SK-N-SH (cell line): ENCODE data around the gene SPRY2. TPM values are rescaled to one million over a fixed set of nuclear protein-coding genes. Genes with fewer than 3 reads are reported as not detected.
A peak's percentile ranks its signal among the peaks of the same experiment; 100 is the strongest.

Experiments used
- CTCF ChIA-PET: fragments of 300-600, 350-600 bp; formaldehyde crosslinking; extraction: SDS; loops from one replicate; lab custom pipeline; 2021; lab: Yijun Ruan, JAX
- POLR2A ChIA-PET: fragments of 350-600 bp; sonication (Branson Sonifier 250); formaldehyde crosslinking; extraction: SDS; loops from one replicate; lab custom pipeline; 2020; ENCODE audit warnings: antibody characterized with exemption, inconsistent platforms; lab: Yijun Ruan, JAX
- DNase-seq: peaks from one replicate; pipeline ENCODE4 v3.0.0; 2012
- H2AFZ ChIP-seq: fragments of 200-600 bp; sonication (generic); 2 replicates; pipeline ENCODE4 v1.8.1; 2016; ENCODE audit warnings: antibody characterized with exemption, mild to moderate bottlenecking, low read depth
- H3F3A ChIP-seq: fragments of 200-600 bp; sonication (generic); replicated peaks from 2 replicates; pipeline ENCODE3; 2016; ENCODE audit warnings: antibody characterized with exemption, mild to moderate bottlenecking; ENCODE audit not compliant: insufficient read depth
- H3K27ac ChIP-seq, 2 experiments: fragments of 200-500 bp in 1 of 2; fragments of 200-600 bp in 1 of 2; sonication (Bioruptor generic) in 1 of 2; sonication (generic), shearing (Covaris generic) in 1 of 2; 2 replicates each; pipeline versions ENCODE4 v1.5.1 to v1.6.1; 2014 to 2016; ENCODE audit warnings: low read depth in 2 of 2, inconsistent platforms in 1 of 2, low read length in 1 of 2, mild to moderate bottlenecking in 1 of 2, mixed read lengths in 1 of 2
- H3K27me3 ChIP-seq: fragments of 200-600 bp; sonication (generic), shearing (Covaris generic); 2 replicates; pipeline ENCODE4 v1.6.1; 2016; ENCODE audit warnings: mixed run types; ENCODE audit not compliant: insufficient read depth
- H3K36me3 ChIP-seq, 2 experiments: fragments of 200-500 bp in 1 of 2; fragments of 200-600 bp in 1 of 2; sonication (Bioruptor generic) in 1 of 2; sonication (generic) in 1 of 2; replicated peaks in 1 of 2; 2 replicates each; pipeline versions ENCODE3 to v1.5.1; 2014 to 2016; ENCODE audit warnings: low read length in 1 of 2, mild to moderate bottlenecking in 1 of 2; ENCODE audit not compliant: insufficient read depth in 2 of 2, control insufficient read depth in 1 of 2
- H3K4me1 ChIP-seq, 2 experiments: fragments of 200-500 bp in 1 of 2; fragments of 200-600 bp in 1 of 2; sonication (Bioruptor generic) in 1 of 2; sonication (generic), shearing (Covaris generic) in 1 of 2; 2 replicates each; pipeline versions ENCODE4 v1.5.1 to v1.6.1; 2014 to 2016; ENCODE audit warnings: low read depth in 1 of 2, low read length in 1 of 2, mixed run types in 1 of 2; ENCODE audit not compliant: insufficient read depth in 2 of 2, control insufficient read depth in 1 of 2
- H3K4me2 ChIP-seq: fragments of 200-600 bp; sonication (generic), shearing (Covaris generic); 2 replicates; pipeline ENCODE4 v1.6.1; 2017; ENCODE audit warnings: mixed run types
- H3K4me3 ChIP-seq, 2 experiments: fragments of 200-500 bp in 1 of 2; fragments of 200-600 bp in 1 of 2; sonication (Bioruptor generic) in 1 of 2; sonication (generic), shearing (Covaris generic) in 1 of 2; 2 replicates each; pipeline versions ENCODE4 v1.5.1 to v1.8.1; 2014 to 2016; ENCODE audit warnings: low read depth in 2 of 2, inconsistent platforms in 1 of 2, low read length in 1 of 2, mild to moderate bottlenecking in 1 of 2, mixed read lengths in 1 of 2, moderate library complexity in 1 of 2
- H3K79me2 ChIP-seq: fragments of 200-600 bp; sonication (generic); 2 replicates; pipeline ENCODE4 v1.8.1; 2017; ENCODE audit warnings: mild to moderate bottlenecking; ENCODE audit not compliant: insufficient read depth
- H3K9ac ChIP-seq: fragments of 200-600 bp; sonication (generic); 2 replicates; pipeline ENCODE4 v1.6.1; 2017; ENCODE audit warnings: mixed run types
- H3K9me2 ChIP-seq: fragments of 200-600 bp; sonication (generic); 2 replicates; pipeline ENCODE4 v1.6.1; 2017; ENCODE audit warnings: mixed run types
- H3K9me3 ChIP-seq: fragments of 200-600 bp; sonication (generic); 2 replicates; pipeline ENCODE4 v1.6.1; 2017; ENCODE audit warnings: mixed run types, mild to moderate bottlenecking, moderate library complexity
- H4K20me1 ChIP-seq: fragments of 200-600 bp; sonication (generic); 2 replicates; pipeline ENCODE4 v1.6.1; 2017; ENCODE audit warnings: mild to moderate bottlenecking, mixed run types; ENCODE audit not compliant: insufficient read depth
- FOSL2 ChIP-seq: IDR thresholded peaks from 2 replicates; pipeline ENCODE4 v1.4.0; 2012; ENCODE audit warnings: low read depth, mild to moderate bottlenecking, moderate library complexity, borderline replicate concordance
- GATA2 ChIP-seq: sonication (generic); formaldehyde crosslinking; IDR thresholded peaks from 2 replicates; pipeline ENCODE4 v1.5.0; 2020; ENCODE audit warnings: mild to moderate bottlenecking, missing genetic modification reagents
- NRF1 ChIP-seq: IDR thresholded peaks from 2 replicates; pipeline ENCODE4 v1.6.1; 2012; ENCODE audit warnings: low read depth, mild to moderate bottlenecking, low read length
- POLR2AphosphoS5 ChIP-seq: IDR thresholded peaks from 2 replicates; pipeline ENCODE4 v1.6.1; 2012; ENCODE audit warnings: low read depth, low read length
- RAD21 ChIP-seq: IDR thresholded peaks from 2 replicates; pipeline ENCODE4 v1.6.1; 2012; ENCODE audit warnings: mild to moderate bottlenecking, low read length
- RXRA ChIP-seq: IDR thresholded peaks from 2 replicates; pipeline ENCODE4 v1.4.0; 2012; ENCODE audit warnings: low read depth, mild to moderate bottlenecking, borderline replicate concordance
- SIN3A ChIP-seq: IDR thresholded peaks from 2 replicates; pipeline ENCODE4 v1.6.1; 2012; ENCODE audit warnings: low read depth, mild to moderate bottlenecking, low read length, moderate library complexity, borderline replicate concordance
- TAF1 ChIP-seq: IDR thresholded peaks from 2 replicates; pipeline ENCODE4 v1.6.1; 2012; ENCODE audit warnings: low read depth, mild to moderate bottlenecking, low read length, moderate library complexity, borderline replicate concordance
- TEAD4 ChIP-seq: IDR thresholded peaks from 2 replicates; pipeline ENCODE4 v1.4.0; 2012; ENCODE audit warnings: mild to moderate bottlenecking, borderline replicate concordance; ENCODE audit not compliant: insufficient read depth
- YY1 ChIP-seq: IDR thresholded peaks from 2 replicates; pipeline ENCODE4 v1.4.0; 2012; ENCODE audit warnings: low read depth, mild to moderate bottlenecking
- WGBS: methylation state at CpG from one replicate; pipeline ENCODE4 v1.1.6; 2017; ENCODE audit warnings: low lambda C conversion rate; 5-methylcytosine and 5-hydroxymethylcytosine counted together
- polyA plus RNA-seq, 3 experiments: library from polyadenylated mRNA; depleted of rRNA; stranded (reverse); fragments of >200 nt; gene quantifications; 2 replicates each; pipeline ENCODE4 v1.2.3, GENCODE V29; 2012
- TF ChIP-seq, protein P1 (sequence below): IDR thresholded peaks from 2 replicates; pipeline ENCODE4; 2012
- TF ChIP-seq, protein P2 (sequence below): fragments of 200-600 bp; sonication (generic); IDR thresholded peaks from 2 replicates; pipeline ENCODE4 v1.6.1; 2017; ENCODE audit warnings: antibody characterized with exemption, mild to moderate bottlenecking, moderate library complexity
- TF ChIP-seq, protein P3 (sequence below): fragments of 150-350 bp; IDR thresholded peaks from 2 replicates; pipeline ENCODE4 v1.6.1; 2016; ENCODE audit warnings: mild to moderate bottlenecking, low read depth, low read length

The SPRY2 gene
- polyA plus RNA-seq, 1 of the 3 experiments (the other 2 are of a cell fraction) = 122 TPM

DNA sequence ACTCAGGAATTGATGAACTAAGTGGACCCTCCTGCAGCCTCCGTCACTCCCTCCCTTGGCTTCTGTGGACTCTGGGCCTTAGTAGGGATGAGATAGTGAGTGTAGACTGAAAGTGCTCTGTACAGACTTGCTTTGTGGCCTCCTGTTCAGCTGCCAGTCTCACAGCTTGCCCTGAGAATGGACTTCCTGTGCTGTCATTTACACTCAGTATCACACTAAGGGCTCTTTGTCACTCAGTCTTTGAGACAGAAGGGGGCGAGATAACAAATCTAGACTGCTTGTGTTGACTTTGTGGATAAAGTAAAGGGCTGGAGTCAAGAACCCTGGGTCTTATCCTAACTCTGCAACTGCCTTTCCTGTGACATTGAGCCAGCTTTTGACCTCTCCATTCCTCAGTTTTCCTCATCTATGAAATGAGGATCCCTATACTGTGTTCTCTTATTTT, 21.0 kb upstream of the SPRY2 start:
- CTCF ChIA-PET = interaction anchor here (1.0 to 2.6 kb wide), 4 partner anchors 12 to 776 kb away, joined by 3 to 20 read pairs (median 3); no protein-coding TSS in a partner anchor
- no peak overlapping the region for H2AFZ ChIP-seq
- H3K4me3 ChIP-seq = no peak overlapping the region
- no peaks in the 10 kb centered on the region for H3K27me3 ChIP-seq
- TF ChIP-seq, protein P1, sequence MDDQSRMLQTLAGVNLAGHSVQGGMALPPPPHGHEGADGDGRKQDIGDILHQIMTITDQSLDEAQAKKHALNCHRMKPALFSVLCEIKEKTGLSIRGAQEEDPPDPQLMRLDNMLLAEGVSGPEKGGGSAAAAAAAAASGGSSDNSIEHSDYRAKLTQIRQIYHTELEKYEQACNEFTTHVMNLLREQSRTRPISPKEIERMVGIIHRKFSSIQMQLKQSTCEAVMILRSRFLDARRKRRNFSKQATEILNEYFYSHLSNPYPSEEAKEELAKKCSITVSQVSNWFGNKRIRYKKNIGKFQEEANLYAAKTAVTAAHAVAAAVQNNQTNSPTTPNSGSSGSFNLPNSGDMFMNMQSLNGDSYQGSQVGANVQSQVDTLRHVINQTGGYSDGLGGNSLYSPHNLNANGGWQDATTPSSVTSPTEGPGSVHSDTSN = peak; percentile 79
- TF ChIP-seq POLR2AphosphoS5 = no peak
- H3K9me2 ChIP-seq = no peaks in the 10 kb centered on the region
- no peak overlapping the region for H3K27ac ChIP-seq
- WGBS = 92% methylated on average over 2 of the region's 2 CpGs
- no peak overlapping the region for H3K9ac ChIP-seq
- no peaks in the 10 kb centered on the region for H3K36me3 ChIP-seq
- no peaks in the 10 kb centered on the region for H3K79me2 ChIP-seq
- no peak overlapping the region for H3K4me2 ChIP-seq
- no peaks in the 10 kb centered on the region for H3F3A ChIP-seq
- H4K20me1 ChIP-seq = no peaks in the 10 kb centered on the region
- POLR2A ChIA-PET = no interaction called here
- no peak for DNase-seq
- H3K4me1 ChIP-seq = peaks cover 10 to 24% of the 10 kb centered on the region in 2 experiments; a peak in 3 of 4 replicates
- H3K9me3 ChIP-seq = no peaks in the 10 kb centered on the region

DNA sequence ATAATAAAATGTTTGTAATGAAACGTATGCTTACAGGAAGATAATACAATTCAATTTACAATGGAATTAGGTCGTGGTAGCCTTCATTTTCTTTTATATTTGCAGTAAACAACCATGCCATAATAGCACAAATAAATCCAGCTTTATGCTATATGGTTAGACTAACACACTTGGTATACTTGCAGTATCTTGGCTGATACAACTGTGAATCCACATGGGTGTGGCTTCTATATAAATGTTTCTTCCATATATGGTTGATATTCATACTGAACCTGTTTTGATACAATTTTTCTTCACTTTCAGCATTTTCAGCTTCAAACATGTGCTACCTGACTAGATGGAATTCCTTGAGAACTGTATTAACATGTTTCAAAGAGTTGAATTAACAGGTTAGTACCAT, 20.4 kb upstream of the SPRY2 start:
- CTCF ChIA-PET = interaction anchor here (1.0 to 2.6 kb wide), 2 partner anchors 12 to 19 kb away, joined by 3 to 20 read pairs; no protein-coding TSS in a partner anchor
- H4K20me1 ChIP-seq = no peaks in the 10 kb centered on the region
- no peak overlapping the region for H3K4me3 ChIP-seq
- WGBS = 94% methylated on average over 2 of the region's 2 CpGs
- H3K9ac ChIP-seq = no peak overlapping the region
- no peak overlapping the region for H2AFZ ChIP-seq
- no peaks in the 10 kb centered on the region for H3F3A ChIP-seq
- H3K9me2 ChIP-seq = no peaks in the 10 kb centered on the region
- no peaks in the 10 kb centered on the region for H3K27me3 ChIP-seq
- no peaks in the 10 kb centered on the region for H3K36me3 ChIP-seq
- POLR2A ChIA-PET = no interaction called here
- no peak for DNase-seq
- H3K79me2 ChIP-seq = no peaks in the 10 kb centered on the region
- H3K27ac ChIP-seq = no peak overlapping the region
- H3K4me2 ChIP-seq = no peak overlapping the region
- no peak for TF ChIP-seq YY1
- TF ChIP-seq, protein P2, sequence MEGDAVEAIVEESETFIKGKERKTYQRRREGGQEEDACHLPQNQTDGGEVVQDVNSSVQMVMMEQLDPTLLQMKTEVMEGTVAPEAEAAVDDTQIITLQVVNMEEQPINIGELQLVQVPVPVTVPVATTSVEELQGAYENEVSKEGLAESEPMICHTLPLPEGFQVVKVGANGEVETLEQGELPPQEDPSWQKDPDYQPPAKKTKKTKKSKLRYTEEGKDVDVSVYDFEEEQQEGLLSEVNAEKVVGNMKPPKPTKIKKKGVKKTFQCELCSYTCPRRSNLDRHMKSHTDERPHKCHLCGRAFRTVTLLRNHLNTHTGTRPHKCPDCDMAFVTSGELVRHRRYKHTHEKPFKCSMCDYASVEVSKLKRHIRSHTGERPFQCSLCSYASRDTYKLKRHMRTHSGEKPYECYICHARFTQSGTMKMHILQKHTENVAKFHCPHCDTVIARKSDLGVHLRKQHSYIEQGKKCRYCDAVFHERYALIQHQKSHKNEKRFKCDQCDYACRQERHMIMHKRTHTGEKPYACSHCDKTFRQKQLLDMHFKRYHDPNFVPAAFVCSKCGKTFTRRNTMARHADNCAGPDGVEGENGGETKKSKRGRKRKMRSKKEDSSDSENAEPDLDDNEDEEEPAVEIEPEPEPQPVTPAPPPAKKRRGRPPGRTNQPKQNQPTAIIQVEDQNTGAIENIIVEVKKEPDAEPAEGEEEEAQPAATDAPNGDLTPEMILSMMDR = no peak
- no peak for TF ChIP-seq RXRA
- TF ChIP-seq POLR2AphosphoS5 = no peak
- TF ChIP-seq GATA2 (CRISPR knock-in tag) = no peak
- TF ChIP-seq, protein P1 = no peak
- TF ChIP-seq TAF1 = no peak
- no peak for TF ChIP-seq RAD21
- TF ChIP-seq, protein P3, sequence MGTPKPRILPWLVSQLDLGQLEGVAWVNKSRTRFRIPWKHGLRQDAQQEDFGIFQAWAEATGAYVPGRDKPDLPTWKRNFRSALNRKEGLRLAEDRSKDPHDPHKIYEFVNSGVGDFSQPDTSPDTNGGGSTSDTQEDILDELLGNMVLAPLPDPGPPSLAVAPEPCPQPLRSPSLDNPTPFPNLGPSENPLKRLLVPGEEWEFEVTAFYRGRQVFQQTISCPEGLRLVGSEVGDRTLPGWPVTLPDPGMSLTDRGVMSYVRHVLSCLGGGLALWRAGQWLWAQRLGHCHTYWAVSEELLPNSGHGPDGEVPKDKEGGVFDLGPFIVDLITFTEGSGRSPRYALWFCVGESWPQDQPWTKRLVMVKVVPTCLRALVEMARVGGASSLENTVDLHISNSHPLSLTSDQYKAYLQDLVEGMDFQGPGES = no peak
- TF ChIP-seq TEAD4 = no peak
- no peak for TF ChIP-seq FOSL2
- no peak for TF ChIP-seq NRF1
- TF ChIP-seq SIN3A = no peak
- H3K4me1 ChIP-seq = peaks cover 10 to 24% of the 10 kb centered on the region in 2 experiments; a peak in 3 of 4 replicates
- H3K9me3 ChIP-seq = no peaks in the 10 kb centered on the region
